NCI-H524 treated with DMSO at 0.1 percent for 48 hours (cell line): ENCODE data around the gene METRNL.
"Not testable (repeated sequence)": the region's sequence is repeated elsewhere in the genome, so short reads cannot be mapped to it uniquely, and the experiment has no call there.

Source experiments
- DNase-seq: peaks from one replicate; lab custom pipeline; 2025; lab: John Stamatoyannopoulos, UW

The METRNL gene

GRCh38 chr17:83123896-83124801, 44.7 kb downstream of the METRNL start:
- DNase-seq: no peak

- no peak for DNase-seq
Observed at GRCh38 chr17:83124871-83125514, 45.6 kb downstream of the METRNL start.

DNA sequence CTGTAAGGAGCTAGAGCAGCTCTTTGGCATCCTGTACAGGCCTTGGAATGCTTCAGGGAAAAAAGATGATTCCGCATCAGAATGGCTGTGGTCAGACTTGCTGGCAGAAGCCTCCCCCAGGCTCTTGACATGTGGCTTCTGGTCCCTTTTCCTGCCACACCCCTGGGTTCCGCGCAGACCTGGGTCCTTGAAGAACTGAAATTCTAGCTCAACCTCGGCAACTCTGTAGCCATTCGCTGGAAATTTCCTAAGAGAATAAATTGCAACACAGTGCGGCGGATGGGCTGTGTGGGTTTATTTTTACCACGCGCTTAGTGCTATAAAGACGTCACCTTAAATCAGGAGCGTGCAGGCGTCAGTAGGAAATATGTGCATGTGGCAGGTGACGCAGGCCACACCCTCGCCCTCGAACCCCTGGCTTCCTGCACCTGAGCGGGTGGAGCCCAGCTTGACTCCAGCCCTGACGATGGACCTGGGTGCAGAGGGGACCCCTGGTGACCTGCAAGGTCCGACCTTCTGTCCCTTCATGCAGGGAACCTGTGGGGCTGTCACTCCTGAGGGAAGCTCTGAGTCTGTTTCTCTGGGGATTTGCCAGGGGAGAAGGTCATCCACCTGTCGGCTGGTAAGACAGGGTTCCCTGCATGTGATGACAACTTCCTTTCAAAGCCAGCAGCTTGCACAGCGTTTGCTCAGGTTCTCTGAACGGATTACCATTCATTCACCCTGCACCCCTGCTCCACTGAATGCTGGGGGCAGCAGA, 46.3 kb downstream of the METRNL start:
- DNase-seq: no peak

GRCh38 chr17:83126275-83126811, 46.9 kb downstream of the METRNL start:
- DNase-seq: no peak

GRCh38 chr17:83127431-83128160, 48.2 kb downstream of the METRNL start:
- no peak for DNase-seq

GRCh38 chr17:83128306-83129240, 49.2 kb downstream of the METRNL start:
- DNase-seq: no peak

DNA sequence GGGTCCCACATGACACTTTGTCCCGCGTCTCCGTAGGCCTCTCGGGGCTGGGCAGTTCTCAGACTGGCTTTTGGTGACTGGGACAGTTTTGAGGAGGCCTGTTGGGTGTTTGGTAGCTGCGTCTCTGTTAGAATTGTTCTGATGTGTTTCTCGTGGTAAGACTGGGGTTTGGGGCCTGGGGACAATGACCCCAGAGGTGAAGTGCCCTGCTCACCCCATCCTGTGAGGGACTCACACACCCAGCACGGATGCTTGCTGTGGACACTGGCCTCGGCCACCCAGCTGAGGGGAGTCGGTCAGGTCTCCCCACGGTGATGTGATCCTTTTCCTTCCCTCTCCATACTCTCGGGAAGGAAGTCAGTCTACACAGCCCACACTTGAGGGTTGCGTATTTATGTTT, 50.3 kb downstream of the METRNL start:
- no peak for DNase-seq

GRCh38 chr17:83131401-83132011, 52.1 kb downstream of the METRNL start:
- no peak for DNase-seq

DNA sequence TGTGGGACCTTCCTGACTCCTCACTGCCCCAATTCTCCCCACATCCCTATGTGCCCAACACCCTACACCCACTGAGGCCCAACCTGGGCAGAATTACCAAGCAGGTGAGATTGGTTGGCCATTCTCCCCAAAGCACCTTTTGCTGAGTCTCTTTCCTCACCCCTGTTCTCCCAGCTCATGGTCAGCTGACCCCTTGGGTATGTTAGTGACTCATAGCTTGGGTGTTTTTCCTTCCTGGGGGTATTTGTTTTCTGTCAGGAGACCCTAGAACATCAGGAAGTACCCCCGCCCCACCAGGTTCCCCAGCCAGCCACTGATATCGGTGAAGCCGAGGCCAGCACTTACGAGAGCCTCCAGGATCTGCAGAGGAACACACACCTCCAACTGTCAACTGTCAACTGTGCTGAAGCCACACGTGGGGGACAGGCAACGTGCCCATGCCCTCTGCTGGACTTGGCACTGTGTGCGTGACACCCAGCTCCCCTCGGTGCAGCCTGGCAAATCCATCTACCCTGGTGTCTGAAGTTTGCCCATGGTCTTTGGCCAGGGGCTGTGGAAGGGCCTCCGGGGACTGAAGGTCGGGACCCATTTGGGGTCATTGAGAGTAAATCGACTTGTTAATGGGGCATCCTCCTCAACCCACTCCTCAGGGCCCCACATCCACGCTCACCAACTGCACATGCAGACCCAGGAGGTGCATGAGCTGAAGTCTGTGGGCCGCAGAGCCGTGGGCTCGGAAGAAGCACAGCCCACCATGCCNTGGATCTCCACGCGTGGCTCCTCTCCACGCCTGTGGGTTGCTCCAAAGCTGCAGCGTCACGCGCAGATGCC, 53.1 kb downstream of the METRNL start:
- DNase-seq: no peak

DNA sequence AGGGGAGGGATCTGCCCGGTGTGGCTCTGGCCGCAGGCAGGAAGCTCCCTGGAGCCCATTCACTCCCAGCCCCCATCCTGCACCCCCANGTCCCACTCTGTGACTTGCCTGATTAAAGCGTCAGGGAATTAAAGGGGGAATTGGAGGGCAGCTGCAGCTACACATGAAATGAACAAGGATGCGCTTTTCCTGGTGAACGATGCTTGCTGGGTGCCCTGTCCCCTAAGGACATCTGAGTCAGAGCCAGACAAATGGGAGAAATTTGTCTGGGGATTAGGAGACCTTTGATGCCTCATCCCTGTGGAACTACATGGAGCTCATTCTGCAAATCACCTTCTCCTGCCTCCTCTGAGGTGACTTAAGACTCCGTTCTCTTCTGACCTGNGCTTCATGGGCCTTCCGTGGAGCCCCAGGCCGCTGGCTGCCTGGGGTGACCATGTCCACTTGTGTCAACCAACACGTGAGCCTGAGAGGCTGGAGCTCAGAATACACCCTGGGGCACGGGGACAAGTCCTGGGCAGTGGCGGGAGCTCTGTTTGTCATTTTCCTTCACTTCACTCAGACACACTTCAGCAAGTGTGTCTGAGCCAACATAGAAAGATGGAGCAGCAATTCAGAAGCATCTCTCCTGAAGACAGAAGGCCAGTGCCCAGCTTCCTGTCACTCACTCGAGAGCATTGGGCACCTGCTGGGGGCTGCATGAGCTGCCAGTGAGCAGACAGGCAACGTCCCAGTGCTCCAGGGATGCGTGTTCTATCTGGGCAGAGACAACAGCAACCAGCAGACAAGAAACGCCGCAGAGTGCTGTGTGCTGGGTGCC, 54.1 kb downstream of the METRNL start:
- no peak for DNase-seq

- DNase-seq: not testable (repeated sequence)
Observed at GRCh38 chr17:83134456-83134855, 55.0 kb downstream of the METRNL start.

GRCh38 chr17:83135692-83136091, 56.3 kb downstream of the METRNL start:
- no peak for DNase-seq

GRCh38 chr17:83136156-83136555, 56.7 kb downstream of the METRNL start:
- DNase-seq: no peak

DNA sequence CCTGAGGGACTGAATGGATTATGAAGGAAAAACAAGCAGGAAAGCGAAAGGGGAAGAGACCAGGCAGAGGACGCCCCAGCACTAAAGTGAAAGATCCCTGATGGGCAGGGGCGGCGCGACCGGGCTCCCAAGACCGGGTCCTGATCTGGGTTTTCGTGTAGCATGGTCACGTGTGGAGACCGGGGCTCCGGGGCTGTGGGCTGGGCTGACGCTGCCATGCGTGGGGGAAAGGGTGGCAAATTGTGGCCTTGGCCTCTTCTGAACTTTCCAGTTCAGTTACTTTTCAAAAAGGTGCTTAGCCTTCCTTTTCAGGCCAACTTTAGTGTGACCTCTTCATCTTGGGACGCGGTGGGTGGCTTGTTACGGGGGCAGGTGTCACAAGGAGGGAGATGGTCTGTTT, 57.5 kb downstream of the METRNL start:
- DNase-seq: no peak

GRCh38 chr17:83137523-83137922, 58.1 kb downstream of the METRNL start:
- no peak for DNase-seq

DNA sequence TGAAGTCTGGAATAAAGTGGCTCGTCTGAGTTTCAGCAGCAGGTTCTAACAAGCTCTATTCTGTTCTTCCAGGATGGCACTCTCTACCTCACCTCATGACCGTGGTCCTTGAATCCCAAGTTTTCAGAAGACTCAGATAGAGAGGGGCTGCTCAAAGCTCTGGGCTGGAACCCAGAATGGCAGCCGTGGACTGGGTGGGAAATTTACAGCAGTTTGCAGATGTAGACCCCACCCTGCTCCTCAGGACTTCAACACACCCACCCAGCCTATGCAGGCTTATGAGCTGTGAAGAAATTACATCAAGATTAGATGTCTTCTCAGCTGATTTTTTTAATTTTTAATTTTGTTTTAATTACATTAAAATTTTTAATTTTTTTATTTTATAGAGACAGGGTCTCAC, 59.4 kb downstream of the METRNL start:
- DNase-seq: no peak

GRCh38 chr17:83139541-83140248, 60.3 kb downstream of the METRNL start:
- DNase-seq: not testable (repeated sequence)

- not testable (repeated sequence) for DNase-seq
Observed at GRCh38 chr17:83140249-83140566, 60.8 kb downstream of the METRNL start.
